Measurements from ENCODE around the gene VPS13D. TPM values are rescaled to one million over a fixed set of nuclear protein-coding genes. Genes with fewer than 3 reads are reported as not detected.

Gene VPS13D
- total RNA-seq, 1 donor from 2014 or later: 88.9 TPM

- Histone ChIP-seq H3K27ac (peak overlapping the region; percentile 83), H3K4me1 (peaks cover 66% of the 10 kb centered on the region), H3K4me3 (no peak overlapping the region), H3K36me3 (no peaks in the 10 kb centered on the region), H3K27me3 (no peaks in the 10 kb centered on the region), H3K9me3 (no peaks in the 10 kb centered on the region)
- DNase-seq (ENCODE audit: extremely low spot score in 2 of 2): no peak
- no peak for TF ChIP-seq CTCF (IDR thresholded peaks at IDR 0.05)
- TF ChIP-seq POLR2A (IDR thresholded peaks at IDR 0.05): no peak
- no peak for TF ChIP-seq POLR2AphosphoS5 (IDR thresholded peaks at IDR 0.05; ENCODE audit: insufficient read depth in 1 of 2, low read depth in 1 of 2)
- intact Hi-C loops (cut with DNase I): loop anchor here (5.0 to 10.0 kb wide), 2 partner anchors 132 to 171 kb away; partner anchors contain the start of gene DHRS3
These were observed 216.8 kb downstream of the VPS13D start for GRCh38 chr1:12446593-12446992.

GRCh38 chr1:12447307-12447706 is 217.5 kb downstream of the VPS13D start:
- Histone ChIP-seq H3K4me1 (peaks cover 72% of the 10 kb centered on the region), H3K27me3 (no peaks in the 10 kb centered on the region), H3K27ac (peak overlapping the region; percentile 83), H3K36me3 (no peaks in the 10 kb centered on the region), H3K9me3 (no peaks in the 10 kb centered on the region), H3K4me3 (no peak overlapping the region)
- intact Hi-C loops (cut with DNase I): loop anchor here (5.0 to 10.0 kb wide), 2 partner anchors 133 to 170 kb away; partner anchors contain the start of gene DHRS3
- TF ChIP-seq POLR2AphosphoS5 (IDR thresholded peaks at IDR 0.05; ENCODE audit: insufficient read depth in 1 of 2, low read depth in 1 of 2) (no peak), CTCF (IDR thresholded peaks at IDR 0.05) (no peak), POLR2A (IDR thresholded peaks at IDR 0.05) (no peak)
- DNase-seq (ENCODE audit: extremely low spot score in 2 of 2): no peak

DNA sequence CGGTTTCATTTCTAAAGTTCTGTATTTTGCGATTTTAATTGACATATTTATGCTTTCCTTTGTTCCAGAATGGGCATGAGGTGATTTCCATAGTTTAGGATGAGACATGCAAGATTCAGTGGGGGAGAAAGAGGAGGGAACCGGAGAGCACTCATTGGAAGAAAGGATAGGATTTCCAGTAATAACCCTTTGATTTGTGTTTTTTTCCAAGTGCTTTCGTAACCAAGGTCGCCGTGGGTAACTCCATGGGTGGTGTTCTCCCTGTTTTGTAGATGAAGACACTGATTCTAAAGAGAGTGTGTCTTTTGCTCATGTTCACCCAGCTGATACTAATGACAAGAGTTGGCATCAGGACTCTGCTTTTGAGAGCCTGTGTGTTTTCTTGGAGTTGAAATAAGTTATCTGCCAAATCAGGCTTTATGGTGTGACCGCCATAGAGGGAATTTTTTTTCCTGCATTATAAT is 218.1 kb downstream of the VPS13D start:
- no peak overlapping the region for H3K4me3 ChIP-seq
- peaks cover 77% of the 10 kb centered on the region for H3K4me1 ChIP-seq
- H3K27ac ChIP-seq: peak overlapping the region; percentile 83
- DNase-seq (ENCODE audit: extremely low spot score in 2 of 2): no peak
- TF ChIP-seq POLR2A (IDR thresholded peaks at IDR 0.05) (no peak), POLR2AphosphoS5 (IDR thresholded peaks at IDR 0.05; ENCODE audit: insufficient read depth in 1 of 2, low read depth in 1 of 2) (no peak), CTCF (IDR thresholded peaks at IDR 0.05) (no peak)
- H3K36me3 ChIP-seq: no peaks in the 10 kb centered on the region
- no peaks in the 10 kb centered on the region for H3K9me3 ChIP-seq
- intact Hi-C loops (cut with DNase I): loop anchor here (5.0 to 10.0 kb wide), 2 partner anchors 133 to 169 kb away; partner anchors contain the start of gene DHRS3
- no peaks in the 10 kb centered on the region for H3K27me3 ChIP-seq

DNA sequence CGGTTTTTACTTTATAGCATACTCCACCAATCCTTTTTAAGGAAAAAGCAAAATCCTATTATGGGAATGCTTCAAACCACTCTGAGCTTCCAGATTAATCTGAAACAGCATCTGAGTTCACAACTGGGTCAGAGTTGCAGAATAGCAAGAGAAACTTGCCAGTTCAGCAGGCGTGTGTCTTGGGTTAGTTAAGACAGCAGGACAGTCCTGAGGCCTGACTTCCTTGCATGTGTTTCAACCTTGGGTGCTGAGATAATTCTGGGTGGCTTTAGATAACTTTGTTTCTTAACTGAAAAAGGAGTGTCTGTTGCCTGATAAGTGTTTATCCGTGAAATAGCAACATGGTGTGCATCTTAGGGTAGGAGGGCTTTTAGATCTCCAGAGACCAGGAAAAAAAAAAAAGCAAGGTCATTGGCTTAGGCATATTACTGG is 218.9 kb downstream of the VPS13D start:
- Histone ChIP-seq H3K4me3 (no peak overlapping the region), H3K27me3 (no peaks in the 10 kb centered on the region), H3K36me3 (no peaks in the 10 kb centered on the region), H3K9me3 (no peaks in the 10 kb centered on the region), H3K4me1 (peaks cover 86% of the 10 kb centered on the region), H3K27ac (peak overlapping the region; percentile 83)
- intact Hi-C loops (cut with DNase I): loop anchor here (5.0 to 10.0 kb wide), 2 partner anchors 134 to 169 kb away; partner anchors contain the start of gene DHRS3
- TF ChIP-seq POLR2AphosphoS5 (IDR thresholded peaks at IDR 0.05; ENCODE audit: insufficient read depth in 1 of 2, low read depth in 1 of 2) (peak in 1 of 2 donors; percentile 35), POLR2A (IDR thresholded peaks at IDR 0.05) (no peak), CTCF (IDR thresholded peaks at IDR 0.05) (no peak)
- no peak for DNase-seq (ENCODE audit: extremely low spot score in 2 of 2)

DNA sequence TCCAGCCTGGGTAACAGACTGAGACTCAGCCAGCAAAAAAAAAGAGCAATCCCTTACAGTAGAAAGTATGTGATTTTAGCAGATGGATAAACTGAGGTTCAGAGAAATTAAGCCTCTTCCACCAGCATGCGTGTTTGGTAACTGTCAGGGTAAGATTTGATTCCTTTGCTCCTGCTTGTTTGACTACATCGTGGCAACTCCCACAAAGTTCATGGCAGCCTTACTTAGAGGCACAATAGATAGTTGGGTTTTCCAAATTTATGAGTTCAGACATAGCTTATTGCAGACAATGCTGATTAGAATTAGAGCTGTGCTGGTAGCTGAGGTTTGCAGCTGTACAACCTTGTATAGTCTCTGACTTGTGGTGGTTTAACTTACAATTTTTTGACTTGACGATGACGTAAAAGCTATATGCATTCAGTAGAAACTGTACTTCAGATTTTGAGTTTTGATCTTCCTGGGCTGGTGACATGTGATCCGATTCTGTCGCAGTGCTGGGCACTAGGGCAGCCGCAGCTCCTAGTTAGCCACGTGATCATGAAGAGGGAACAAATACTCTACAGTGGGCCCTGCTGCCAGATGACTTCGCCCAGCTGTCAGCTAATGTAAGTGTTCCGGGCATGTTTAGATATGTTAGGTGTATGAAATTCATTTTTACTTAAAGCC is 220.4 kb downstream of the VPS13D start:
- no peaks in the 10 kb centered on the region for H3K9me3 ChIP-seq
- intact Hi-C loops (cut with DNase I): no loop called here
- H3K27me3 ChIP-seq: no peaks in the 10 kb centered on the region
- no peaks in the 10 kb centered on the region for H3K36me3 ChIP-seq
- DNase-seq (ENCODE audit: extremely low spot score in 2 of 2): no peak
- H3K4me1 ChIP-seq: peaks cover 96% of the 10 kb centered on the region
- TF ChIP-seq CTCF (IDR thresholded peaks at IDR 0.05) (no peak), POLR2AphosphoS5 (IDR thresholded peaks at IDR 0.05; ENCODE audit: insufficient read depth in 1 of 2, low read depth in 1 of 2) (no peak), POLR2A (IDR thresholded peaks at IDR 0.05) (no peak)
- no peak overlapping the region for H3K4me3 ChIP-seq
- H3K27ac ChIP-seq: peak overlapping the region; percentile 83

All from vagina (tissue), 2 donors.